ENCODE data around the gene WRAP73.

WRAP73 gene

GRCh38 chr1:3664700-3665375 lies 14.9 kb upstream of the WRAP73 start:
- DNase-seq = no peak

DNA sequence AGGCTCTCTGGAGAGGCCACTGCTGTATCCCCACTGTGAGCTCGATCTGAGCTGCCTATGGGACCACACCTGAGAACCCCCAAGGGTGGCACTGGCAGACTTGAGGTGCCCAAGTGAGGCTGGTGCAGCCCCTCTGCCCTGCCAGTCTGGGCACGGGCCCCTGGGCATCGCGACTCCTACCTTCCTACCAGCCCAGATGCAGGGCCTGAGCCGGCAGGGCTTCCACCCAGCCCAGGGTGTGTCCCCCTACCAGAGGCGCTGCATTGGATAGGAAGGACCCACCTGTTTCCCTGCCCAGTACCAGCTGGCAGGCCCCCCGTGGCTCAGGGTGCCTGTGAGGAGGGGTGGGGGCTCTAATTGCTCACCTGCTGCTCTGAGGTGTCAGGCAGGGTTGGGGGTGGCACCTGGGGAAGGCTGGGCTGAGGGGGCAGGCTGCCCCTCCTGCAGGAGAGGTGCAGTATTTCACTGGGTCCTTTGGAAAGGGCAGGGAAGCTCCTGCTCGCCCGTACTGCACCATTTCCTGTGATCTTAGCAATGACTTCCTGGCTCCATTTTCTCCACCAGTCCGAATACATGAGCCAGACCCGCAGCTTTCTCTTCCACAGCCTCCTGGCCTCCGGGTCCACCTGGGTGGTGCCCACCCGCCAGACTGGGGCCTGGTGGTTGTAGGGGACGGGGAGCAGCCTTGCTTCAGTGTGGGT lies 14.2 kb upstream of the WRAP73 start:
- DNase-seq = no peak

GRCh38 chr1:3662080-3662671 lies 12.3 kb upstream of the WRAP73 start:
- no peak for DNase-seq

- no peak for DNase-seq
Observed at GRCh38 chr1:3661631-3662030, 11.7 kb upstream of the WRAP73 start.

DNA sequence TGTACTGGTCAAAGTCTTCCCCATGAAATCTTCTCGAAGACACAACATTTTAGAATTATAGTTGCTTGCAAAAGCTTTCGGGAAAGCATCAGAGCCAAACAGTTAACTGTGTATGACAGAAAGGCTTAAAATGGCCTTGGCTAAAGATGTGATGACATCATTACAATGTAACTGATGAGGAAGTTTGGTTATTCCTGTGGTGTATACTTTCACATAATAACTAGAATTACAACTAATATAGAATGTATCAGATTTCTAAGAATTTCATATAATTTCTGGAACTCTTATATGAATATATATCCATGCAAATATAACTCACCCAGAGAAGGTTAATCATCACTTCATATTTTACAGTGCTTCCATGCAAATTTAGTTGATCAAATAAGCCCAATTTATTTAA lies 10.8 kb upstream of the WRAP73 start:
- no peak for DNase-seq

GRCh38 chr1:3659093-3659492 lies 9.2 kb upstream of the WRAP73 start:
- no peak for DNase-seq

GRCh38 chr1:3658231-3658615 lies 8.3 kb upstream of the WRAP73 start:
- no peak for DNase-seq

- DNase-seq = no peak
Observed at GRCh38 chr1:3657578-3658230, 7.8 kb upstream of the WRAP73 start.

- DNase-seq = no peak
Observed at GRCh38 chr1:3657096-3657475, 7.2 kb upstream of the WRAP73 start.

DNA sequence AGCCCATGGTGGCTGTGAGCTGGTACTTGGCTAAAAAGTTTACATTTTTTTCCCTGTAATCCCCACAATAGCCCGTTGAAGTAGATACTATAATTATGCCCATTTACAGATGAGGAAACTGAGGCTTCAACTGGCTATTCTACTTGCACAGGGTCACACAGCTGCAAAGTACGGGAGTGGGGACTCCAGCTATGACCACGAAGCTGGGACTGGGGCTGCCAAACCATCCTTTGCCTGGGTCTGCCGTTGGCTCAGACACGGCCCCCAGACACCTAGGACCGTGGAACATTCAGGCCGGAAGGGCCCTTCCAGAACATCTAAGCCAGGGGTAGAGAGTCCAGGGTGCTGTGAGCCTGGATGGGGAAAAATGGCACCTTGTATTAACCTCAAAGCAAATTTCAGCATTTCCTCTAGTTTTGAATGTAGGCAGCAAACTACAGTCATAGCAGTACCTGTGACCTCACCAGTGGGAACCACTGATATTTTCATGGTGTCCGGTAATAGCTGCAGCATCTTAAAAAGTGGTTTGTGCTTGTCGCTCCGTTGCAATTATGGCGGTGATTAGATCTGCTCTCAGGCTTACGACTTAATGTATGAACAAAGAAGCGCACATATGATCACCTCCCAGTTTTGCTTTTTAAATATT lies 6.7 kb upstream of the WRAP73 start:
- DNase-seq = no peak

GRCh38 chr1:3654549-3655281 lies 4.8 kb upstream of the WRAP73 start:
- DNase-seq = no peak

- no peak for DNase-seq
Observed at GRCh38 chr1:3653286-3653618, 3.3 kb upstream of the WRAP73 start.

DNA sequence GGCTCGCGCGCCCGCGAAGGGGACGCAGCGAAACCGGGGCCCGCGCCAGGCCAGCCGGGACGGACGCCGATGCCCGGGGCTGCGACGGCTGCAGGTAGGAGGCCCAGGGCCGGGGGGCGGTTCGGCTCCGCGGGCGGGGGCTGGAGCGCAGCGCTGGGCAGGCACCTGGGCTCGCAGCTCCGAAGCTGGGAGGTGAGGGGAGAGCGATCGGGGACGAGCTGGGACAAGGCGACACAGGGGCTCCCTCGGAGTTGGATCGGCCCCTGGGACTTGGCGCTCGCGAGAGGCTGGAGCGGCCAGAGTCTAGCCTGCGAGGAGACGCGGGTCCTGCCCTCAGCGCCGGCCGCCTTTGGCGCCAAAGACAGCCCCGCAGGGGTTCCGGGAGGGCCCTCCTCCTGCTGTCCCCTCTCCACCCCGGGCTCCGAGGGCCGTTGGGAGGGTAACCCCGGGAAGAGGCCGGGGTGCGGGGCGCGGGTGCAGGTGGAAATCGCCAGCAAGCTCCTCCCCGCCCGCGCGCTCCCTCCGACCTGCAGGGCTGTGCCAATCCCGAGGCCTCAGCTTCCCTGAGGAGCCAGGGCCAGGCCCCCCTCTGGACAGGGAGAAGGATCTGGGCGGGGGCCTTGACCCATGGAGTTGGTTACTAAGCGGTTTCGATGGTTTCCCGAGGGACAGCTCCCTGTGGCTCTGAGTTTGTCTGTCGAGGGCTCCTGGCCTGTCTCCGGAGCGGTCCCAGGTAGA lies 2.8 kb upstream of the WRAP73 start:
- peak in 1 of 2 experiments; percentile 32 for DNase-seq

DNA sequence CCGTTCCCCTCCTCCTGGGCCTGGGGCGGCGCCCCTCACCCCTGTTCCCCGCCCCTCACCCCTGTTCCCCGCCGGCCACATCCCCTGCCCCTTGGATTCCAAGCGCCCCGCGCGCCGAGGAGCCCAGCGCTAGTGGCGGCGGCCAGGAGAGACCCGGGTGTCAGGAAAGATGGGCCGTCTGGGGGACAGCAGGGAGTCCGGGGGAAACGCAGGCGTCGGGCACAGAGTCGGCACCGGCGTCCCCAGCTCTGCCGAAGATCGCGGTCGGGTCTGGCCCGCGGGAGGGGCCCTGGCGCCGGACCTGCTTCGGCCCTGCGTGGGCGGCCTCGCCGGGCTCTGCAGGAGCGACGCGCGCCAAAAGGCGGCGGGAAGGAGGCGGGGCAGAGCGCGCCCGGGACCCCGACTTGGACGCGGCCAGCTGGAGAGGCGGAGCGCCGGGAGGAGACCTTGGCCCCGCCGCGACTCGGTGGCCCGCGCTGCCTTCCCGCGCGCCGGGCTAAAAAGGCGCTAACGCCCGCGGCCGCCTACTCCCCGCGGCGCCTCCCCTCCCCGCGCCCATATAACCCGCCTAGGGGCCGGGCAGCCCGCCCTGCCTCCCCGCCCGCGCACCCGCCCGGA lies 2.1 kb upstream of the WRAP73 start, which contains the start of gene TP73:
Gene TP73, plus strand, starts transcription at position 587 of the 618 bp plus-strand sequence. CDS start 29,850 bp downstream, outside the sequence.
- DNase-seq = peak; percentile 44 to 83

- DNase-seq = no peak
Observed at GRCh38 chr1:3651026-3651929, 1.4 kb upstream of the WRAP73 start.

GRCh38 chr1:3650248-3651025 lies 534 bp upstream of the WRAP73 start:
- DNase-seq = no peak

GRCh38 chr1:3646596-3646995 lies 3.3 kb downstream of the WRAP73 start:
- DNase-seq = no peak

DNA sequence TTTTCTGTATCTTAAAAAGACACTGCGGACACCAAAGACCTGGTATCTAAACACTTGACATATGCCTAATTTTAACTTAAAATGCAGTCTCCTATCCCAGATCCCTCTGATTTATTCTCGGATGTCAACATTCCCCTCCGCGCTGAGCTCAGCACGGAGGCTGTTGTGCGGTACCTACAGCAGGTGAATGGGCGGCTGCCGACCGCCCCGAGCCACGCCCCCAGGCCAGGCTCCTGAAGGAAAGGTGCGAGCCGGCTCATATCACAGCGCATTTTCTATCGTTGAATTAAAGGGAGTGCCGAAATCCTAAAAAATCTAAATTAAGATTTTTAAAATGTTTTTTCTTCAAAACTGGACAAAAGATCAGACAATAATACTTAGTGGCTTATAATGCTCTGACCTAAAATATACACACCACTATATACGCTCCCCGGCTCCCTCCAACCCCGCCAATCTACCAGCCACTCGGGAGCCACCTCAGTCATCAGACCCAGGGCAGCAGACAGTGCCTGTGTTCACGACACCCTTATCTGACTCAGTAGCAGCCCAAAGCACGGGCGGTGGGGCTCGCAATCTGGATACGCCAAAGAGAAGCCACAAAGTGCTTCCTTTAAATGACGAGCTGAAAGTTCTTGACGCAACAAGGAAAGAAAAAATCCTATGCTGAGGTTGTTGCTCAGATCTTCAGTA lies 4.1 kb downstream of the WRAP73 start:
- DNase-seq = no peak

DNA sequence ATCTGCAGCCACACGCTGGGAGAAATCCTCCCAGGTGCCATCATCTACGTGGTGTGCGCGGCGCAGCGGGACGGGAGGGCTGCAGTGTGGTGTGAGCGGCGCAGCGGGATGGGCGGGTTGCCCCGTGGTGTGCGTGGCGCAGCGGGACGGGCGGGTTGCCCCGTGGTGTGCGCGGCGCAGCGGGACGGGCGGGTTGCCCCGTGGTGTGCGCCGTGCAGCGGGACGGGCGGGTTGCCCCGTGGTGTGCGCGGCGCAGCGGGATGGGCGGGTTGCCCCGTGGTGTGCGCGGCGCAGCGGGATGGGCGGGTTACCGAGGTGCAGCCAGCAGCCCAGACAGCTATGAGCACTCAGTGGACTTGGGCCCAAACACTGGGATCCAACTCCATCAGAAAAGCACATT lies 4.7 kb downstream of the WRAP73 start:
- DNase-seq = no peak

Measured in NCI-H446 (cell line).